ENCODE results near the gene PAX2. TPM values are rescaled to one million over a fixed set of nuclear protein-coding genes. Genes with fewer than 3 reads are reported as not detected.

The PAX2 gene
- total RNA-seq, 5 donors from 2014 or later (not counting 1 experiment from before 2014, with no cell fraction given) = not detected

DNA sequence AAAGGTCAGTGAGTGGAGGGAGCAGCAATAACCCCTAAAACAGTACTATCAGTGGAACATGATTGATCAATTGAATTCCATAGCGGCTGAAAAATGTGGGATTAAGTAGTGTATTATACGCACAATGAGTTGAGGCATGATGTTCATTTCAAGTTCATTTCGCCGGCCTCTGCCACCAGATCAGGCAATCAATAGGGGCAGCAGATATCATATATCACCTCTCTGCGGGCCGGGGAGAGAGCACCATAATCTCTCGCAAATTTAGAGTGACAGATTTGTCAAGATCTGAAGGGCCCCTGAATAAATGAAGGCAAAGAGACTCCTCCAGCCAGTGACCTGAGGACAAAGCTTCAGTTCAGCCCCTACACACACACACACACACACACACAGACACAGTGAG lies 58.5 kb downstream of the PAX2 start:
- Histone ChIP-seq H3K27ac (ENCODE audit: low read length) (no peak overlapping the region), H3K27me3 (replicated peaks in 1 of 2; ENCODE audit: control insufficient read depth in 2 of 2, extremely low read depth in 1 of 2, insufficient read depth in 2 of 2, low read length in 1 of 2) (peaks cover 4 to 71% of the 10 kb centered on the region in 2 experiments), H3K9me3 (no peaks in the 10 kb centered on the region), H3K4me3 (ENCODE audit: control insufficient read depth in 1 of 2, extremely low read depth in 1 of 2, low read length in 1 of 2) (no peak overlapping the region), H3K36me3 (ENCODE audit: control insufficient read depth in 2 of 2, extremely low read depth in 1 of 2, insufficient read depth in 1 of 2, low read length in 1 of 2) (no peaks in the 10 kb centered on the region), H3K4me1 (ENCODE audit: control insufficient read depth in 1 of 2, extremely low read depth in 1 of 2, insufficient read depth in 2 of 2, low read length in 2 of 2) (no peaks in the 10 kb centered on the region)
- no peak for DNase-seq
- ATAC-seq (replicated peaks in 1 of 4) = no peak
- Mint-ChIP-seq H3K4me1 (peaks cover 0 to 10% (median 0%) of the 10 kb centered on the region in 3 donors), H3K27me3 (peaks cover 71 to 78% of the 10 kb centered on the region in 2 donors), H3K27ac (no peak overlapping the region), H3K9me3 (no peaks in the 10 kb centered on the region), H3K4me3 (no peak overlapping the region), H3K36me3 (no peaks in the 10 kb centered on the region)
- ChIA-PET POLR2A (no interaction called here), CTCF (no interaction called here)
- 48% methylated on average over 4 of the region's 7 CpGs for WGBS (ENCODE audit: insufficient coverage)

DNA sequence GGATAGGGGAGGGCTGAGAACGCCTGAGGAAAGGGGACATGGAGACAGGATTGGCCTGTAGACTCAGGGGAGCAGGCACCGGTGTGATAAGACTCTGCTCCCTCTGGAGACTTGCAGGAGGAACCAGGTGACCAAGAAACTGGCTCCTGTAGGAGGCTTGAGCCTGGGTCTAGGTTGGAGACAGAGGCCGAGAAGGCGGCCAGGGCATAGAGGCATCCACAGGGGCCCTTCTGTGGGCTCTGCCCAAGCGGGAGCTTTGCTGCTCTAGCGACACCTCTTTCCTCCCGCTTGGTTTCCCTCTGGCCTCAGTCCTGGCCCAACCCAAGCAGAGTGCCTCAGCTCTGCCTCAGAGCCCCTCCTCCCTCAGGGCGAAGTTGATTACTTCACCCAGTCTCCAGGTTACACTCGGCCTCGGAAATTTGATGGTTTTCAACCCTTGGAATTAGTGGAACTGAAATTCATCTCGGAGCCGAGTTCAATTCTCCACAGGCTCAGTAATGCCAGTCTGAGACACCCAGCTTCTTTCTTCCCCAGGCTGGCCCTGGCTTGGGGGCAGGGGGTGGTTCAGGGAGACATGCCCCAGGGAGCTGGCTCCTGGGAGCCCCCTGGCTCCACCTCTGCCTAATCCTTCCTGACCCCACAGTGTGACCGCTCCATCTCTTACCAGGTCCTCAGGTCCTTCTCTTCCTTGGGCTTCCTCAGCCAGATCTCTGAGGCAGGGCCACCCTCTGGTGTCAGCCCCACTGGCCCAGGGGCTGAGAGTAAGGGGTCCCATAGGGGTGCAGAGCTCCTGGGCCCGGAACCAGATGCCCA lies 60.4 kb downstream of the PAX2 start:
- ChIA-PET POLR2A (no interaction called here), CTCF (no interaction called here)
- WGBS (ENCODE audit: insufficient coverage) = 68% methylated on average over 8 of the region's 14 CpGs
- no peaks in the 10 kb centered on the region for H3K36me3 ChIP-seq (ENCODE audit: control insufficient read depth in 2 of 2, extremely low read depth in 1 of 2, insufficient read depth in 1 of 2, low read length in 1 of 2)
- H3K27me3 ChIP-seq (replicated peaks in 1 of 2; ENCODE audit: control insufficient read depth in 2 of 2, extremely low read depth in 1 of 2, insufficient read depth in 2 of 2, low read length in 1 of 2) = peaks cover 4 to 80% of the 10 kb centered on the region in 2 experiments
- ATAC-seq (replicated peaks in 1 of 4) (no peak), DNase-seq (no peak)
- H3K9me3 Mint-ChIP-seq = no peaks in the 10 kb centered on the region
- no peak overlapping the region for H3K27ac Mint-ChIP-seq
- no peak overlapping the region for H3K27ac ChIP-seq (ENCODE audit: low read length)
- H3K4me1 ChIP-seq (ENCODE audit: control insufficient read depth in 1 of 2, extremely low read depth in 1 of 2, insufficient read depth in 2 of 2, low read length in 2 of 2) = no peaks in the 10 kb centered on the region
- H3K4me3 ChIP-seq (ENCODE audit: control insufficient read depth in 1 of 2, extremely low read depth in 1 of 2, low read length in 1 of 2) = no peak overlapping the region
- no peaks in the 10 kb centered on the region for H3K9me3 ChIP-seq
- H3K27me3 Mint-ChIP-seq = peaks cover 70 to 79% of the 10 kb centered on the region in 2 donors
- no peak overlapping the region for H3K4me3 Mint-ChIP-seq
- no peaks in the 10 kb centered on the region for H3K36me3 Mint-ChIP-seq
- H3K4me1 Mint-ChIP-seq = peaks cover 0 to 10% (median 0%) of the 10 kb centered on the region in 3 donors

DNA sequence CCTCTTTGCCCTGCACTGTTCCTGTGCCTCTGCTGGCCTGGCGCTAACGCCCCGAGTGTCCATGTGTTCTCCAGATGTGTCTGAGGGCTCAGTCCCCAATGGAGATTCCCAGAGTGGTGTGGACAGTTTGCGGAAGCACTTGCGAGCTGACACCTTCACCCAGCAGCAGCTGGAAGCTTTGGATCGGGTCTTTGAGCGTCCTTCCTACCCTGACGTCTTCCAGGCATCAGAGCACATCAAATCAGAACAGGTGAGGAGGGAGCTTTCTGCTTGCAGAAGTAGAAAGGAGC lies 60.9 kb downstream of the PAX2 start:
- Histone ChIP-seq H3K4me3 (ENCODE audit: control insufficient read depth in 1 of 2, extremely low read depth in 1 of 2, low read length in 1 of 2) (no peak overlapping the region), H3K9me3 (no peaks in the 10 kb centered on the region), H3K4me1 (ENCODE audit: control insufficient read depth in 1 of 2, extremely low read depth in 1 of 2, insufficient read depth in 2 of 2, low read length in 2 of 2) (no peaks in the 10 kb centered on the region), H3K36me3 (ENCODE audit: control insufficient read depth in 2 of 2, extremely low read depth in 1 of 2, insufficient read depth in 1 of 2, low read length in 1 of 2) (no peaks in the 10 kb centered on the region), H3K27me3 (replicated peaks in 1 of 2; ENCODE audit: control insufficient read depth in 2 of 2, extremely low read depth in 1 of 2, insufficient read depth in 2 of 2, low read length in 1 of 2) (peaks cover 4 to 77% of the 10 kb centered on the region in 2 experiments), H3K27ac (ENCODE audit: low read length) (no peak overlapping the region)
- ATAC-seq (replicated peaks in 1 of 4) (no peak), DNase-seq (no peak)
- H3K27ac Mint-ChIP-seq = no peak overlapping the region
- ChIA-PET CTCF (no interaction called here), POLR2A (no interaction called here)
- WGBS (ENCODE audit: insufficient coverage) = 80% methylated on average over 5 of the region's 8 CpGs
- no peaks in the 10 kb centered on the region for H3K36me3 Mint-ChIP-seq
- H3K9me3 Mint-ChIP-seq = no peaks in the 10 kb centered on the region
- peaks cover 70 to 77% of the 10 kb centered on the region in 2 donors for H3K27me3 Mint-ChIP-seq
- H3K4me1 Mint-ChIP-seq = peaks cover 0 to 10% (median 0%) of the 10 kb centered on the region in 3 donors
- H3K4me3 Mint-ChIP-seq = no peak overlapping the region

DNA sequence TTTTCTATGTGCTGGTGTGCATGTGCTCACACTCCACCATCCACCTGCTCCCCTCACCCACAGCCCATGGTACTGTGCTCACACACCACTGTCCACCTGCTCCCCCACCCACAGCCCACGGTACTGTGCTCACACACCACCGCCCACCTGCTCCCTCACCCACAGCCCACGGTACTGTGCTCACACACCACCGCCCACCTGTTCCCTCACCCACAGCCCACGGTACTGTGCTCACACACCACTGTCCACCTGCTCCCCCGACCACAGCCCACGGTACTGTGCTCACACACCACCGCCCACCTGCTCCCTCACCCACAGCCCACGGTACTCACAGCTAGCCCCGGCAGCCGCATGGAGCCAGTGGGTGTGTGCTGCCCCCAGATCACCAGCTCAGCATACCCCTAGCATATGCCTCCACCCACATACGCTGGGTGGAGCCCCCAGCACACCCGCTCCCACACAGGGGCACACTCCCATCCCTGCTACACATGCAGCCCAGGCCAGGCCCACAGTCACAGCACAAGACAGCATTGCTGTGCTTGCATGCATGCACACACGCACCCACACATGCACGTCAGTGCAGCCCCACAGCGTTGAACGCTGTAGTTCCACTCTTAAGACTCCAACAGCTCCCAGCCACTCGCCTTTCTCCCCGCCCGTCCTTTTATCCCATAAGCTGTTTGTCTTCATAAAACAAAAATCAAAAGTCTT lies 62.0 kb downstream of the PAX2 start:
- Mint-ChIP-seq H3K4me3 (no peak overlapping the region), H3K27ac (no peak overlapping the region), H3K36me3 (no peaks in the 10 kb centered on the region), H3K27me3 (peaks cover 77 to 78% of the 10 kb centered on the region in 2 donors), H3K4me1 (peaks cover 0 to 10% (median 0%) of the 10 kb centered on the region in 3 donors), H3K9me3 (no peaks in the 10 kb centered on the region)
- CTCF ChIA-PET = no interaction called here
- POLR2A ChIA-PET = no interaction called here
- no peak overlapping the region for H3K4me3 ChIP-seq (ENCODE audit: control insufficient read depth in 1 of 2, extremely low read depth in 1 of 2, low read length in 1 of 2)
- peaks cover 2 to 76% of the 10 kb centered on the region in 2 experiments for H3K27me3 ChIP-seq (replicated peaks in 1 of 2; ENCODE audit: control insufficient read depth in 2 of 2, extremely low read depth in 1 of 2, insufficient read depth in 2 of 2, low read length in 1 of 2)
- H3K9me3 ChIP-seq = no peaks in the 10 kb centered on the region
- 48% methylated on average over 19 of the region's 20 CpGs for WGBS (ENCODE audit: insufficient coverage)
- no peak overlapping the region for H3K27ac ChIP-seq (ENCODE audit: low read length)
- ATAC-seq (replicated peaks in 1 of 4) (no peak), DNase-seq (no peak)
- H3K36me3 ChIP-seq (ENCODE audit: control insufficient read depth in 2 of 2, extremely low read depth in 1 of 2, insufficient read depth in 1 of 2, low read length in 1 of 2) = no peaks in the 10 kb centered on the region
- H3K4me1 ChIP-seq (ENCODE audit: control insufficient read depth in 1 of 2, extremely low read depth in 1 of 2, insufficient read depth in 2 of 2, low read length in 2 of 2) = no peaks in the 10 kb centered on the region

DNA sequence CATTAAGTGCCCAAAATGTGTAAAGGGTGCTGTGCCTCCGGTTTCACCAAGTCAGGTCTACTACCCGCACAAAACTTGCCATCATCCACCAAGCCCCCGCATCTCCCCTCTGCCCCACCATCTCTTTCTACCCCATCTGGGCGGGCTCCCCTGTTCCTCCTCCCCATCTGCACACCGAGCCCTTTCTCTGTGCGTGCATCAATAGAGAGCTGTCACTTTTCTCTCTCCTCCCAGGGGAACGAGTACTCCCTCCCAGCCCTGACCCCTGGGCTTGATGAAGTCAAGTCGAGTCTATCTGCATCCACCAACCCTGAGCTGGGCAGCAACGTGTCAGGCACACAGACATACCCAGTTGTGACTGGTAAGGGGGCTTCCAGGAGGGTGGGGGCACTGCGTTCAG lies 63.5 kb downstream of the PAX2 start:
- CTCF ChIA-PET = no interaction called here
- 76% methylated on average over 3 of the region's 10 CpGs for WGBS (ENCODE audit: insufficient coverage)
- Histone ChIP-seq H3K36me3 (ENCODE audit: control insufficient read depth in 2 of 2, extremely low read depth in 1 of 2, insufficient read depth in 1 of 2, low read length in 1 of 2) (no peaks in the 10 kb centered on the region), H3K4me1 (ENCODE audit: control insufficient read depth in 1 of 2, extremely low read depth in 1 of 2, insufficient read depth in 2 of 2, low read length in 2 of 2) (no peaks in the 10 kb centered on the region), H3K4me3 (ENCODE audit: control insufficient read depth in 1 of 2, extremely low read depth in 1 of 2, low read length in 1 of 2) (no peak overlapping the region), H3K27me3 (replicated peaks in 1 of 2; ENCODE audit: control insufficient read depth in 2 of 2, extremely low read depth in 1 of 2, insufficient read depth in 2 of 2, low read length in 1 of 2) (peaks cover 4 to 74% of the 10 kb centered on the region in 2 experiments), H3K9me3 (no peaks in the 10 kb centered on the region), H3K27ac (ENCODE audit: low read length) (no peak overlapping the region)
- Mint-ChIP-seq H3K27ac (no peak overlapping the region), H3K36me3 (no peaks in the 10 kb centered on the region), H3K4me3 (no peak overlapping the region), H3K27me3 (peaks cover 72 to 80% of the 10 kb centered on the region in 2 donors), H3K9me3 (no peaks in the 10 kb centered on the region), H3K4me1 (no peaks in the 10 kb centered on the region)
- ATAC-seq (replicated peaks in 1 of 4) (no peak), DNase-seq (no peak)
- POLR2A ChIA-PET = no interaction called here

DNA sequence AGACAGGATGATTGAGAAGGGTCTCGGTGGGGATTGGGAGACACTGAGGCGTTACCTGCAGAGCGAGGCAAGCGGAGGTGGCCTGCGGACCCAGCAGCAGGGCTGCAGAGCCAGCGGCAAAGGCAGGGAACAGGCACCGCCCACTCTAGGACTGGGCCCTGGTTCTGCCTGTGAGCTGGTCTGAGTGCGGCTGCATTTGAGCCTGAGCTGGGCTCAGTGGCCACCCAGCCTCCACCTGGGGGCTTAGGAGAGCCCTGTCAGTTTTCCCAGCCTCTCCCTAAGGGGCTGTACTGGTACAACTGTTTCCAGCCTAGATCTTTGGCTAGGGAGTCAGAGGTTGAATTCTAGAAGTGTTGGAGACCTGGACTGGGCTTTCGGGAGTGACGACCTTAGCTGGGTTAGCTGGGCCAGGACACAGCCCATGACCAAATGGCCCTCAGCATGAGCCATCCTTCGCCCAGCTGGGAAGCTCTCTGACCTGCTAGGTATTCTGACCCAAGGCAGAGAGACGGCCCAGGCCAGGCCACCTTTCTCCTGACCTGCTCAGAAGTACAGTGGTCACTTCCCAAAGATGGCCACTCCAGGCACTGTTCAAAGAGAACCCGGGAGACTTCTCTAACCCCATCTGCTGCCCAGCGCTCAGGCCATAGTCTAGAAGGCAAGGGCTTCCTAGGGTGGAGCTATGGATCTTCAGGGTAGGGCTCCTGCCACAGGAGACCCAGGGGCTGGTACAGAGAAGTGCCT lies 64.9 kb downstream of the PAX2 start:
- POLR2A ChIA-PET = interaction anchor here in 1 of 2 donors (0.6 kb wide), 1 partner anchor 652 kb away, joined by 5 read pairs; no protein-coding TSS in a partner anchor
- no peak for DNase-seq
- no peak for ATAC-seq (replicated peaks in 1 of 4)
- Mint-ChIP-seq H3K4me1 (no peaks in the 10 kb centered on the region), H3K4me3 (no peak overlapping the region), H3K36me3 (no peaks in the 10 kb centered on the region), H3K27ac (no peak overlapping the region), H3K27me3 (peaks cover 68 to 75% of the 10 kb centered on the region in 2 donors), H3K9me3 (no peaks in the 10 kb centered on the region)
- CTCF ChIA-PET = interaction anchor here in 1 of 2 donors (0.6 to 0.9 kb wide), 2 partner anchors 9 to 381 kb away, joined by 3 read pairs; no protein-coding TSS in a partner anchor
- H3K4me1 ChIP-seq (ENCODE audit: control insufficient read depth in 1 of 2, extremely low read depth in 1 of 2, insufficient read depth in 2 of 2, low read length in 2 of 2) = no peaks in the 10 kb centered on the region
- H3K27ac ChIP-seq (ENCODE audit: low read length) = no peak overlapping the region
- no peak overlapping the region for H3K4me3 ChIP-seq (ENCODE audit: control insufficient read depth in 1 of 2, extremely low read depth in 1 of 2, low read length in 1 of 2)
- H3K27me3 ChIP-seq (replicated peaks in 1 of 2; ENCODE audit: control insufficient read depth in 2 of 2, extremely low read depth in 1 of 2, insufficient read depth in 2 of 2, low read length in 1 of 2) = peaks cover 2 to 76% of the 10 kb centered on the region in 2 experiments
- 79% methylated on average over 12 of the region's 14 CpGs for WGBS (ENCODE audit: insufficient coverage)
- no peaks in the 10 kb centered on the region for H3K9me3 ChIP-seq
- H3K36me3 ChIP-seq (ENCODE audit: control insufficient read depth in 2 of 2, extremely low read depth in 1 of 2, insufficient read depth in 1 of 2, low read length in 1 of 2) = no peaks in the 10 kb centered on the region
